Right atrium auricular region (tissue), 2 donors: ENCODE data around the gene C2orf42. TPM values are rescaled to one million over a fixed set of nuclear protein-coding genes. Genes with fewer than 3 reads are reported as not detected.
"Not testable (repeated sequence)": the region's sequence is repeated elsewhere in the genome, so short reads cannot be mapped to it uniquely, and the experiment has no call there.

Source experiments
- DNase-seq: peaks from one replicate; pipeline ENCODE4 v3.0.0-alpha.2; 2019; ENCODE audit warnings: low spot score
- H3K27ac ChIP-seq, 2 donors: fragments of 200-600 bp; sonication (generic); 1 replicate in 1 of 2; 2 replicates in 1 of 2; pipeline ENCODE4 v1.5.1; 2016 to 2019
- H3K27me3 ChIP-seq, 2 donors: fragments of 200-600 bp; sonication (generic); one replicate each; pipeline versions ENCODE4 v1.5.1 to v1.6.0; 2017 to 2019
- H3K36me3 ChIP-seq: fragments of 200-600 bp; sonication (generic); one replicate; pipeline ENCODE4 v1.5.1; 2016
- H3K4me1 ChIP-seq, 2 donors: fragments of 200-600 bp; sonication (generic); one replicate each; pipeline versions ENCODE4 v1.5.1 to v1.6.0; 2017 to 2019
- H3K4me3 ChIP-seq, 2 donors: fragments of 200-600 bp; sonication (generic); 1 replicate in 1 of 2; 2 replicates in 1 of 2; pipeline ENCODE4 v1.5.1; 2017 to 2019; ENCODE audit warnings: mild to moderate bottlenecking in 1 of 2, moderate library complexity in 1 of 2
- H3K9me3 ChIP-seq, 2 donors: fragments of 200-600 bp; sonication (generic); one replicate each; pipeline ENCODE4 v1.5.1; 2019
- CTCF ChIP-seq, 2 donors: fragments of 200-600 bp; sonication (generic); IDR thresholded peaks; one replicate each; pipeline ENCODE4 v1.5.1; 2019; ENCODE audit warnings: antibody characterized with exemption in 2 of 2
- total RNA-seq, 2 donors: library from RNA; depleted of rRNA; stranded (reverse); fragments of >200 nt; gene quantifications; one replicate each; pipeline ENCODE4 v1.1.0, GENCODE V29; 2016

C2orf42 gene
- 1 to 10 TPM; 9.6 to 9.9 TPM for total RNA-seq

- H3K4me1 ChIP-seq: peaks cover 0 to 11% of the 10 kb centered on the region in 2 donors
- no peak for TF ChIP-seq CTCF (IDR thresholded peaks at IDR 0.05)
- H3K4me3 ChIP-seq: peak within 1 kb of the TSS; percentile 73 to 92
- no peaks in the 10 kb centered on the region for H3K36me3 ChIP-seq
- DNase-seq: peak; percentile 98
- H3K27ac ChIP-seq: peak within 1 kb of the TSS; percentile 97 to 99
- H3K27me3 ChIP-seq: no peaks in the 10 kb centered on the region
- no peaks in the 10 kb centered on the region for H3K9me3 ChIP-seq
Observed at GRCh38 chr2:70190418-70191243, at the start of gene C2orf42. Gene C2orf42 (minus strand): TSS chr2:70191019. CDS start chr2:70181985, 9,034 bp downstream.

DNA sequence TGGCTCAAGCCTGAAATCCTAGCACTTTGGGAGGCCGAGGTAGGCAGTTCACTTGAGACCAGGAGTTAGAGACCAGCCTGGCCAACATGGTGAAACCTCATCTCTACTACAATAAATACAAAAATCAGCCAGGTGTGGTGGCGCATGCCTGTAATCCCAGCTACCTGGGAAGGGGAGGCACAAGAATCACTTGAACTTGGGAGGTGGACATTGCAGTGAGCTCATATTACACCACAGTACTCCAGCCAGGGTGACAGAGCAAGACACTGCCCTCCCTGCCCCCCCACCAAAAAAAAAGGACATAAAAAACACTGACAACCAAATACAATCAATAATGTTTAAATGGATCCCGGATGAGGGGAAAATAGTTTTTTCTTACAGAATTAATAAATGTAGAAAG lies 49.8 kb upstream of the C2orf42 start:
- Histone ChIP-seq H3K36me3 (peaks cover 7% of the 10 kb centered on the region), H3K4me3 (no peak overlapping the region), H3K9me3 (no peaks in the 10 kb centered on the region), H3K4me1 (peaks cover 0 to 40% of the 10 kb centered on the region in 2 donors), H3K27me3 (no peaks in the 10 kb centered on the region), H3K27ac (no peak overlapping the region)
- DNase-seq: no peak
- no peak for TF ChIP-seq CTCF (IDR thresholded peaks at IDR 0.05)

DNA sequence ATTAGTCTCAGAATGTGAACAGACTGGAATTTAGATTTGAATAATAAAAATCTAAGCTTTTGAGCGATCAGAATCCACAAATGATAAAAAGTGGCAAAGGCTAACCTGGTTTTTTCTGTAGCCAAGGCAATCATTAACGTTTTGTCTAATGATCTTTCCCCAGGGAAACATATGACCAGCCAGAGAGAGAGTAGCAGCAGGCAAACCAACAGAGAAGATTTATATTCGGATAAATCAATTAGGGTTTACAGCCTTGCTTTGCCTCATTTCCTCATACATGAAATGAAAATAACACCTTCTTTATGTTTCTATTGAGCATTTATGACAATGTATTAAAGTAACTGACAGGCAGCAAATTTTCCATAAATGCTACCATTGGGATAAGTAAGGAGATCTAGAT lies 43.1 kb upstream of the C2orf42 start:
- Histone ChIP-seq H3K36me3 (peaks cover 46% of the 10 kb centered on the region), H3K9me3 (no peaks in the 10 kb centered on the region), H3K27ac (no peak overlapping the region), H3K4me3 (no peak overlapping the region), H3K27me3 (no peaks in the 10 kb centered on the region), H3K4me1 (no peaks in the 10 kb centered on the region)
- DNase-seq: no peak
- TF ChIP-seq CTCF (IDR thresholded peaks at IDR 0.05): no peak

DNA sequence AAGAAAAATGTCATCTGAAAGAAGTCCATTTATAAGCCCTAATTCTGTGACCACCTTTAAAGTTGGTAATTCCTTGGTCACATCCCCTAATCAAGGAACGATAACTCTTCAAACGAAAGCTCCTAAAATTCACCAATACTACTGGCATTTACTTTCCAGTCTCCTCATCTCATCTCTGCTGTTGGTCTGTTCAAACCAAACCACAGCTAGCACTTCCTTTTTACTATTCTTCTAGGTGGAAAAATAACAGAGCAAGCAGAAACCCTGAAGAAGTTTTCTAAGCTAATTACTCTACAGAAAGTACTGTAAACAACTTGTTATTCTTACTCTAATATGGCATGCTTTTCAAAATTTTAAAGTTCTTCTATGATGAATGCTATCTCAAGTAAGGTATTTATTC lies 36.0 kb upstream of the C2orf42 start:
- DNase-seq: no peak
- H3K9me3 ChIP-seq: no peaks in the 10 kb centered on the region
- H3K27me3 ChIP-seq: no peaks in the 10 kb centered on the region
- peaks cover 90% of the 10 kb centered on the region for H3K36me3 ChIP-seq
- TF ChIP-seq CTCF (IDR thresholded peaks at IDR 0.05): no peak
- no peaks in the 10 kb centered on the region for H3K4me1 ChIP-seq
- H3K4me3 ChIP-seq: no peak overlapping the region
- H3K27ac ChIP-seq: no peak overlapping the region

GRCh38 chr2:70223305-70223704 lies 32.5 kb upstream of the C2orf42 start:
- not testable (repeated sequence) for DNase-seq, H3K27me3 ChIP-seq, H3K27ac ChIP-seq, H3K9me3 ChIP-seq, H3K4me3 ChIP-seq, H3K4me1 ChIP-seq
- H3K36me3 ChIP-seq: peaks cover 97% of the 10 kb centered on the region

DNA sequence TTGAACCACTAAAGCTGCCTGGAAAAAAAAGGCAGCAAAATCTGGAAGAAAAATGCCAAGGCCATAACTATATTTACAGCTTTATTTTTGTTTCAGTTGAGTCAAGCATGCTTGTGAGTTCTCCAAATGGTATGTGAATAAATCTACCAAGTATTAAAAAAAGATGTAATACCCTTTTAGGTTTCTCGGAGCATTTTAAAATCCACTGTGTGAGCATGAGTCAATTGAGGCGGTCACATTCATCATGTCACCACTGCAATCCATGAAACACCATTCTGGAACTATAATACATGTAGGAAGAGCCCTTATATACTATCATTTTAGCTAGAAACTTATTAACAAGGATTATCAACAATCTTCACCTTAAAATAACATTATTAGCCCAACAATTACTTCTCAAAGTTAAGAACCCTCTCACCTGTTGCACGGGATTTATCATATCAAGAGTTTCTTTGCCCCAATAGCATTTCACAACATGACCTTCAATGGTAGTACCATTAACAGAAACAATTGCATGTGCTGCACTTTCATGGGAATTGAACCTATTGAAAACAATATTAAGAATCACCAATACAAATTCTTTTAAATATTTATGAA lies 24.2 kb upstream of the C2orf42 start:
- H3K36me3 ChIP-seq: peaks cover 77% of the 10 kb centered on the region
- H3K9me3 ChIP-seq: no peaks in the 10 kb centered on the region
- no peak for DNase-seq
- no peaks in the 10 kb centered on the region for H3K27me3 ChIP-seq
- H3K4me1 ChIP-seq: no peaks in the 10 kb centered on the region
- no peak overlapping the region for H3K4me3 ChIP-seq
- no peak for TF ChIP-seq CTCF (IDR thresholded peaks at IDR 0.05)
- H3K27ac ChIP-seq: no peak overlapping the region
